Bone marrow (tissue), 2 donors: ENCODE data around the gene CHGA.

Source experiments
- DNase-seq, 2 donors: peaks; one replicate each; lab custom pipeline; 2025; lab: John Stamatoyannopoulos, UW

CHGA gene

GRCh38 chr14:92944976-92945375 is 22.0 kb downstream of the CHGA start:
- DNase-seq = no peak

GRCh38 chr14:92945544-92945943 is 22.6 kb downstream of the CHGA start:
- DNase-seq = no peak

- no peak for DNase-seq
Observed at GRCh38 chr14:92945959-92946846, 23.3 kb downstream of the CHGA start.

- no peak for DNase-seq
Observed at GRCh38 chr14:92946847-92947545, 24.0 kb downstream of the CHGA start.

GRCh38 chr14:92948647-92949046 is 25.7 kb downstream of the CHGA start:
- no peak for DNase-seq

GRCh38 chr14:92949496-92950192 is 26.7 kb downstream of the CHGA start:
- DNase-seq = no peak

GRCh38 chr14:92950193-92950540 is 27.2 kb downstream of the CHGA start:
- no peak for DNase-seq

GRCh38 chr14:92950773-92951172 is 27.8 kb downstream of the CHGA start:
- DNase-seq = no peak

- no peak for DNase-seq
Observed at GRCh38 chr14:92951261-92951660, 28.3 kb downstream of the CHGA start.

GRCh38 chr14:92951912-92952471 is 29.0 kb downstream of the CHGA start:
- peak; percentile 59 to 61 for DNase-seq

GRCh38 chr14:92952481-92953298 is 29.7 kb downstream of the CHGA start:
- DNase-seq = no peak

GRCh38 chr14:92953526-92953925 is 30.6 kb downstream of the CHGA start:
- DNase-seq = no peak

GRCh38 chr14:92954933-92955332 is 32.0 kb downstream of the CHGA start:
- no peak for DNase-seq

GRCh38 chr14:92955381-92955780 is 32.4 kb downstream of the CHGA start:
- DNase-seq = no peak

- no peak for DNase-seq
Observed at GRCh38 chr14:92956961-92957360, 34.0 kb downstream of the CHGA start.

- DNase-seq = no peak
Observed at GRCh38 chr14:92958373-92959188, 35.6 kb downstream of the CHGA start.

- no peak for DNase-seq
Observed at GRCh38 chr14:92959189-92959531, 36.2 kb downstream of the CHGA start.

- DNase-seq = no peak
Observed at GRCh38 chr14:92959761-92960680, 37.1 kb downstream of the CHGA start.

- DNase-seq = no peak
Observed at GRCh38 chr14:92960706-92961566, 38.0 kb downstream of the CHGA start.
